ENCODE results near the gene GPR68. TPM values are rescaled to one million over a fixed set of nuclear protein-coding genes. Genes with fewer than 3 reads are reported as not detected.

Gene GPR68, protein sequence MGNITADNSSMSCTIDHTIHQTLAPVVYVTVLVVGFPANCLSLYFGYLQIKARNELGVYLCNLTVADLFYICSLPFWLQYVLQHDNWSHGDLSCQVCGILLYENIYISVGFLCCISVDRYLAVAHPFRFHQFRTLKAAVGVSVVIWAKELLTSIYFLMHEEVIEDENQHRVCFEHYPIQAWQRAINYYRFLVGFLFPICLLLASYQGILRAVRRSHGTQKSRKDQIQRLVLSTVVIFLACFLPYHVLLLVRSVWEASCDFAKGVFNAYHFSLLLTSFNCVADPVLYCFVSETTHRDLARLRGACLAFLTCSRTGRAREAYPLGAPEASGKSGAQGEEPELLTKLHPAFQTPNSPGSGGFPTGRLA
- 0.20 and 0.44 TPM in 2 replicates for total RNA-seq

DNA sequence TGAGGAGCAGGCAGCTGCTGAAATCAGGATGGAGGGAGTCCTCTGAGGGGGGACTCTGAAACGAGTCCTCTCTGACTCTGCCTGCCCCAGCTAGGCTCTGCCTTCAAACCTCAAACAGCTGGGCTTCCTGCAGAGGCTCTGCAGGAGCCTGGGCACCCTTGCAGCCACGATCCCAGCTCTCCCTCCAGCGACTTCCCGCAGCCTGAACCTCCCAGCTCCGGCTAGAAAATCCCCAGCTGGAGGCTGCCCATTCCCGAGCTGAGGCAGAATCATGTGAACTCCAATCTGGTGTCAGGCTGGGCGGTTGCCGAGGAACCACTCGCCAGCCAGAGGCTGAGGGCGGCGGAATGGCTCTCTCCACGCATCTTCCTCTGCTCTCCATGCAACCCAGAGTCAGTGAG is at the start of gene GPR68:
Gene GPR68, minus strand, starts transcription at position 204 of the 401 bp plus-strand sequence. CDS start 9,654 bp downstream, outside the sequence.
- peak; percentile 57 to 58 for DNase-seq (ENCODE audit: low read depth in 2 of 2)

DNA sequence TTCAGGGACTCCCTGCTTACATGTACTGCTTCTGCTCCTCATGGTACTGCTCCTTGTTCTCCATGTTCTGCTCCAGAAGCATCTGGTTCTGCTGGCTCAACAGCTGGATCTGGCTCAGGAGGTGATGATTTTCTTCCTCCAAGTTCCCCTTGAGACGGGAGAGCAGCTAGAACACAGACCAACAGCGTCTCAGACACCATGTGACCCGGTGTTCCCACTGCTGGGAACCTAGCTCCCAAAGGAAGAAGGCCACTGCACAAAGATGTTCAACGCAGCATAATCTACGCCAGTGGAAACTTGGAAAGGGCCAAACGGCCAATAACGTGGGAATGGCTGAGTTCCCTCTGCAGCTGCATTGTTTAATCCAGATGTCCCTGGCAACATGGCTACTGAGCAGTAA is 49.6 kb upstream of the GPR68 start:
- DNase-seq (ENCODE audit: low read depth in 2 of 2), result no peak

DNA sequence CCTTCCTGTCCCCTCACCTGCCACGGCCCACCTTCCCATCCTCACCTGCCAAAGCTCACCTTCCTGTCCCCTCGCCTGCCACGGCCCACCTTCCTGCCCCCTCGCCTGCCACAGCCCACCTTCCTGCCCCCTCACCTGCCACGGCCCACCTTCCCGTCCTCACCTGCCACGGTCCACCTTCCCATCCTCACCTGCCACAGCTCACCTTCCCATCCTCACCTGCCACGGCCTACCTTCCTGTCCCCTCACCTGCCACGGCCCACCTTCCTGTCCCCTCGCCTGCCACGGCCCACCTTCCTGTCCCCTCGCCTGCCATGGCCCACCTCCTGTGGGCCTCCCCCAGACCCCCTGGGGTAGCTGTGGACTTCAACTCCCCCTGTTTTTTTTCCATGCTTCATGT is 48.8 kb upstream of the GPR68 start:
- no peak for DNase-seq (ENCODE audit: low read depth in 2 of 2)

DNA sequence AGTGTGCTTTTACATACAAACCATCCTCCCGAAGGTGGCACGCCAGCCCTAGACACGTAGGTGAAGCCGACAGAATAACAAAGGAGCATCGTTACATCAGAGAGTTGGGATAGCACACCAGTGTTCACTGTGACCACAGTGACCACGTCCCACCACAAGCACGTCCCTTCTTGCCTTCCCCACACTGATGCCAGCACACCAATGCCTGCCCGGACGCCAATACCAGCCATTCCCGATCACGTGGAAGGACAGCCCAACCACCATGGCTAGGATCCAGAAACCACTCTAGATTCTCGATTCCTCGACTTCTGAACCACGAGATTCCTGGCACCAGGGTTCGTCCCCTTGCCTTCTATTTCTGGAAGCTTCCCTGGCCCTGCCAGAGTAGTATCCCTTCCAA is 48.0 kb upstream of the GPR68 start:
- DNase-seq (ENCODE audit: low read depth in 2 of 2), result no peak

DNA sequence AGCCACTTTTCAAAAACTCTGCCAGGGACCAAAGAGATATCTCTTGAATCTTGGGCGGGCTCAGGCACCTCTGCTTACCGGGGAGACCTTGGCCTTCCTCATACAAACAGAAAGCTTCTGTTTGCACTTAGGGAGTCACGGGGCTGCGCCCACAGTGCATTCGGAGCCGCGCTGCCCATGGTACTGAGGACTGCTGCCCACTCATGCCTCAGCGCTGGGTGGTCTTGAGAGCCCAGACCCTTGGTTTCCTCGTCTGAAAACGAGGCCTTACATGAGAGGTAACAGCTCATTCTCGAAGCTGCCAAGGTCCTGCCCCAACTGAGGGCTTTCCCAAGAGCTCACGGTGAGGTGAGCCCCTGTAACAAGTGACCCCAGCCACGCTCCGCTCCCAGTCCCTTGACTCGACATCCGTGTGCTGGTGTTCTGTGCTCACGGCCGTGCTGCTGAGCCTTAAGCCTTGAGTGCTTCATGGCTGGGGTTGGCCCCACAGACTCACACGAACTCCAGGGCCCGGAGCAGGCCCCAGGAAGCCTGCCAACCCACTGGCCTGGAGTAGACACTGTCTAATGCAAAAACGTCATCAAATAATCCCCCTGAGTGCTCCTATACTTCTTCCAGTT is 47.4 kb upstream of the GPR68 start:
- DNase-seq (ENCODE audit: low read depth in 2 of 2), result no peak

DNA sequence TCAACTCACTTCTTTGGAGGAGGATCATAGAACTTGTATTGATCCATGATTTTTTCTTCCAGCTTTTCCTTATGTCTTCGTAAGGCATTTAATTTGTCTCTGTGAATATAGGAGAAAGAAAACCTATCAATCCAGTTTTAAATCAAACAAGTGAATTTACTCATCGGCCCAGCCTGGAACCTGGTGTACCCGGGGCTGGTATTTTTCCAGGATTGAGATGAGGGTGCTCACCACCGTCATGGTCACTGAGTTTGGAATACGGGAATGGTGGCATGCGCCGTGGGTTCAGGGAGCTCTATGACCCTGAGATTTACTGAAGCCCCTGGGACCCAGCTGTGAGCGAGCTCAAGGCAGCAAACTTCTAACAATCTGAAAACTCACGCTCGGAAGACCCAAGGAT is 46.5 kb upstream of the GPR68 start:
- DNase-seq (ENCODE audit: low read depth in 2 of 2), result no peak

DNA sequence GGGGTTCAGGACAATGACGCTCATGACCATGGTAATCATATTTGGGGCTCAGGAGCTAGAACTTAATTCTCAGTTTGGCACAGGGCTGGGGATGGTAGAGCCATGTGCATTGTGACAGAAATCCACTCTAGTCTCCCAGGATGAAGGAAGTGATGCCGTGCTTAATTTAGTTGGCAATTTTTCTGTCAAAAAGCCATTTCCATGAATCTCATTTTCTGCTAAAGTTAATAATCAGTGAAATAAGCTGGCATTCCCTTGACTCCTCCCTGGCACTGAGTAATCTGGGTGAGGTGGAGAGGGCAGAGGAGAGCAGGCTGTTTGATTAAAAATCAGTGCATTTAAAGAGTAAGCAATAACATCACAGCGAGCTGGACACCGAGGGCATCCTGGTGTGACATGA is 45.0 kb upstream of the GPR68 start:
- no peak for DNase-seq (ENCODE audit: low read depth in 2 of 2)

DNA sequence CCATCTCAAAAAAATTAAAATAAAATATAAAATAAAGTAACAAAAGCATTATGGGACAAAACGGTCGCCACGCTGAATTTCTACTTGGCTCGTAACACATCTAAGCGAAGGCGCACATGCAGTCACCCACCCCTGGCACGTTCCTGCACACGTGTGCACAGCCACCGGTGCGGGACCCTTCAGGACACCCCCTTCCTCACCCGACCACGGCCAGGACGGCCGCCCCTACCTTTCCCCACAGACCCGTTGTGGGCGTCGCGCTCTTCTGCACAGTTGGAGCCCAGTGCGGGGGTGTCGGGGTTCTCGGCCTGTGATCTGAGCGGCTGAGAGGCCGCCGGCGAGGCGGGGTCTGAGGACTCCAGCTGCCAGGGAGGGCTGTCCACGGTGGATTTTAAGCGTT is 44.4 kb upstream of the GPR68 start:
- no peak for DNase-seq (ENCODE audit: low read depth in 2 of 2)

DNA sequence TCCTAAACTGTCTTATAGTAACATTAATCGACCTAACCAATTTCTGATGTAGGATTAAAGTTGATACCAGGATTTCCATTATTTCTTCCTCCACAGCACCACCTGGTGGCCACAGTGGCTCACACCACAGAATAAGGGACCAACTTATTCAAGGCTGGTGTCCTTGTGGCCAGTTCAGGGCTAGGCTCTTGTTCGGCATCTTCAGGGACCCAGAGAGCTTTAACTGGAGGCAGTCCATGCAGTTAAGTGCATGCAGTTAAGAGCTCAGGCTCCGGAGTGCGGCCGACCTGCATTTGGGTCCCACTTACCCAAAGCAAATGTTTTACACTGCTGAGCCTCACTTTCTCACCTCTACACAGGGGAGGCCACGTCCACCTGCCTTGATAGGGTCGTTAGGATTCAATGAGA is 42.0 kb upstream of the GPR68 start:
- DNase-seq (ENCODE audit: low read depth in 2 of 2), result peak; percentile 78 to 82

DNA sequence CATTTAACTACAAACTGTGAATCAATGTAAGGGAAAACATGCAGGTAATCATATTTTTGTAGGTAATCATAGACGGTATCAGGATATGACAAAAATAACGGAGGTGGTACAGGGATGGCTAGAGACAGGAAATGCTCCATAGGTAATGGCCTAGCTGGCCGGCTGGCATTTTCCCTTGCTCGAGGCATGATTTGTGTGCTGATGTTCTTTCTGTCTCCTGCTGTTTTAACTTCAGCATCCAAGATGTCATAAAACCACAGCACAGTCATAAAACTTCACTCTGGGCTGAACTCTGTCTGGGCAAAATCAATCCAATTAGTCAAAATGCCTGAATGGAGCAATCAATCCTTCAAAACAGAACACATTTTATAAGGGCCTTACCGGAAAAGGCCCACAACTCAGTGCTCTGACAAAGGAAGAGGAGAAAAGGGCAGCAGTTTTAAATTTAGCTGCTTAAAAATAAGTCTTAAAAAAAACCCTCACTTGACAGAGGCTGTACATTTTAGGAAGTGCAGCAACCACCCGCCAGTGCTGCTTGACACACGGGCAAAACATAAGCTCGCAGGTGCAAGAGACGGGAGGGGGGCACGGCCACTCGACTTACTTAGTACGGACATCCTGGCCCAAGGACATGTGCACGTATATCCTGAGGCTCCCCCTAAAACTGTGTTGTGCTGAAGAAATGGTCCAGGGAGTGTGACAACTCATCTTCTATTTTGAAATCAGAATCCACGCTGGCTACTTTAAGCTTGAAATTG is 40.5 kb upstream of the GPR68 start:
- no peak for DNase-seq (ENCODE audit: low read depth in 2 of 2)

DNA sequence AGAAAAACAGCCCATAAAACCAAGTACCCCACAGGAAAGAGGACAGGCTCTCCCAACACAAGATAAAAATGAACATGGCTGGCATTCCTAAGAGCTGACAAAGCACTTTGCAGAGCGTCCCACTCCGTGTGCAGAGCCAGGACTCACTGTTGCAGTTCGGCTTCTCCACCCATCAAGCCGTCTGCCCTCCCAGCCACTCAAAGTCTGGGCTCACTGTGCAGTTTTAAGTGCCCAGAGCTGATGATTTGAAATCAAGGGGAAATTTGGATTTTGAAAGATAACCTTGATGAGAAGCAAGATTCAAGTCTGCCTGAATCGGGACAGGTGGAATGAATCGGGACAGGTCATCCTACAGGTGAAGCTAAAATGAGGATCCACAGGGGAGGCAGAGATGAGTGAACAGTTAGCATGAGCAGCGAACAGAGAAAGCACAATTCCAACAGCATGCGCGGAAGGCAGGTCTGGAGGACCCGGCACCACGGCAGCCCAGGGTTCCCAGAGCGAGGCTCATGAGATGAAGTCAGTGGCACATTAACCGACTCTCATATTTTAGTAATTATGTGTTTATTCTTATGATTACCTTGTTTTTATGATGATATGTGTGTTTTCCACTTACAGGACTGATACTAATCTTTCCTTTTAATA is 39.8 kb upstream of the GPR68 start:
- peak in 1 of 2 donors; percentile 26 for DNase-seq (ENCODE audit: low read depth in 2 of 2)

DNA sequence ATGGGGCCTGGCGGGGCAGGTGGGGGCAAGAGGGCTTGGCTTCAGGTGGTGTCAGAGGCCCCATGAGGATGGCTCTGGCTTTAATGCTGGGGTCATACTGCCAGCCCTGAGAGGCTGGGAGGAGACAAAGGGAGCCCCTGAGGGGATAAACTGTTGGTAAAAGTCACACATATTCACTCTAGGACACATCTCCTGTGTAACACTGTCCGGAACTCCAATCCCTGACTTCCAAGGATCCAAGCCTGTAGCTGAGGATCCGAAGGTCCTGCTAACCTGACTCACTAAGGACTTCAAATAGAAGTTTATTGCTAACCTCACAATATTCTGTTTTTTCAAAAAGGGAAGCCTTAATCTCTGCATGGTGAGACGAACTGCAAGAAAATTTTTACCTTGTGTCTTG is 39.2 kb upstream of the GPR68 start:
- no peak for DNase-seq (ENCODE audit: low read depth in 2 of 2)

DNA sequence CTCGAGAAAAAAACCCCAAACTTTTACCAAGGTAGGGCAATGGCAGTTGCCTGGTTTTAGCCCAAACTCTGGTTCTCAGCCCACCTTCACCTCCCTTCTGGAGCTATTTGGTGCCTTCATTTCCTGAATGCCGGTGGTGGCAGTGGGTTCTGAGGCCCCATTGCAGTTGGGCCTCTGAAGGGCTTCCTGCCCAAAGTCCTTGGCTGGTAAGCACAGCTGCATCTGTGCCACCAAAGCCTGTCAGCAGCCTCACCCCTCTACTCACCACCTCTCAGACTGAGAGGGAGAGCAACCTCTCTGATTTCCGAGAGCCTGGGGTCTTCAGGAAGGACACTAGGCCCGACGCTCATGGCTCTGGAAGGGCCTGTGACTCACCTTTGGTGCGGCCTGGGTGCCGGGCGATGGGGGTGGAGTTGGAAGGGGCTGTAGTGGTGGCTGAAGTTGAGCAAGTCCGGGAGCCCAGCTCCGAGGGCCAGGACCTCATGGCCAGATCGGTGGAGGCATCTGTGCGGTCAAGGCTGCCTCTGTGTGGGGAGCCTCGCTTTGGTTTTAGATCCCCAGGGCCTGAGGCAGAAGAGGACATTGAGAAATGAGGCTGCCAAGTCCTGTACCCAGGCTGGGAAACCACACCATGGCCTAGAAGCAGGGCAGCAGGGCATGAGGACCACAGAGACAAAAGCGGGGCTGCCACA is 38.6 kb upstream of the GPR68 start:
- no peak for DNase-seq (ENCODE audit: low read depth in 2 of 2)

DNA sequence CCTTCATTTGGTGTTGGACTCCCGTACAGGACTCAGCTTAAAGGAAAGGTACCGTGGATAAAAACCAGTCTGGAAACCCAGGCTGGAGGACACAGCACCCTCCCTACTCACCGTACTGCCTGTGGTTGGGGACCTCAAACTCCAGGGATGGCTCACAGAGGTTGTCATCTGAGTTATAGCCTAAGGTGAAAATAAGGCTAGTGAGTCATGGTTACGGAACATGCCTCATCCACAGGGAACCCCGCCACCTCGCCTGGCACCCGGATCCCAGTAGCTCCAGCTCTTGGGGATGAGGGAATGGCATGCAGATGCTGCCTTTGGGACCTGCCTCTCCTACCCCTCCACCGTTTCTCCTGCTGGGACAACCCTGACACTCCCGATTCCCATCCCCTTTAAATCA is 36.8 kb upstream of the GPR68 start:
- DNase-seq (ENCODE audit: low read depth in 2 of 2), result no peak

DNA sequence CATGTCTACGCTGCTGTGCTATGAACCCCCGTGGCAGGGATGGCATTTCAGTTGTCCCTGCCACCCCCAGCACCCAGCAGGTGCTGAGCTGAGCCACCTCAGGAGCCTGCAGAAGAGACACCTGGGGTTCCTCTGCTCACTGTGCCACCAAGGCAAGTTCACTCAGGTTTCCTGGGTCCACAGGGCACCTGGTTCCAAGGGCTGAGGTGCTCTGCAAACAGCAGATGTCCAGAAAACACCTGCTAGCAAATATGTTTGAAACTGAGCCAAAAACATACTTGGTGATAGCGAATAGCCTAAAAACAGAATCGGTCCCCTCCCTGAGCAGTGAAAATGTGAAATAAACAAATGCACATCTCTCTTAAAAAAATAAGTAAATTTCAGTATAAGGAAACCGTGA is 35.6 kb upstream of the GPR68 start:
- no peak for DNase-seq (ENCODE audit: low read depth in 2 of 2)

DNA sequence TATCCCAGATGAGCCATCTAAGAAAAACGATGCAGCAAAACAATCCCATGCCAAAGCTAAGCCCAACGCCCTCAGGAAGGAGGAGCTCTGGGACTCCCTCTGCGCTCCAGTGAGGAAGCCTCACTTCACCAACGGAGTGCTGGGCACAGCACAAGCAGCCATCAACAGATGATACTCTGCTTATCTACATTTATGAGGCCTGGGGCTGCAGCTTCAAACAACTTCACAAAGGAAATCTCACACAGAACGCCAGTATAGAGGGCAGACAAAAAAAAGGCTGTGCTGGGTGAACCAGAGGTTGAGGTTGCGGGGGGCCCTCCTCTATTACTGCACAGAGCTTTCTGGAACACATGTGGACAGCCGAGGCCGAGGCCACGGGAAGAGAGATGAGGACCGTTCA is 34.9 kb upstream of the GPR68 start:
- DNase-seq (ENCODE audit: low read depth in 2 of 2), result no peak

DNA sequence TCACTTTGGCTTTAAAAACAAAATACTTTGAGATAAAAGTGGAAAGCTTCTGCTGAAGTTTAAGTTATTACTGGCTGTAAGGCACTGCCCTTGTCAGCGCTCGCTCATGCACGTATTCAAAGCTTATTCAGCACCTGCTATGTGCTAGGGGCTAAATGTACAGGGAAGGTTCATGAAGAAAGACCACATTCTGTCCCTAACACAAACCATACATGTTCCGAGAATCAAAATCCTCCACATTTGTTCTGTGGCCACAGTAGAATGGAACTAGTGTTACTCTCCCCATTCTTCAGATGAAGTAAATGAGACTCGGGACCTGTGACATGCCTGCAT is 33.8 kb upstream of the GPR68 start:
- DNase-seq (ENCODE audit: low read depth in 2 of 2), result no peak

DNA sequence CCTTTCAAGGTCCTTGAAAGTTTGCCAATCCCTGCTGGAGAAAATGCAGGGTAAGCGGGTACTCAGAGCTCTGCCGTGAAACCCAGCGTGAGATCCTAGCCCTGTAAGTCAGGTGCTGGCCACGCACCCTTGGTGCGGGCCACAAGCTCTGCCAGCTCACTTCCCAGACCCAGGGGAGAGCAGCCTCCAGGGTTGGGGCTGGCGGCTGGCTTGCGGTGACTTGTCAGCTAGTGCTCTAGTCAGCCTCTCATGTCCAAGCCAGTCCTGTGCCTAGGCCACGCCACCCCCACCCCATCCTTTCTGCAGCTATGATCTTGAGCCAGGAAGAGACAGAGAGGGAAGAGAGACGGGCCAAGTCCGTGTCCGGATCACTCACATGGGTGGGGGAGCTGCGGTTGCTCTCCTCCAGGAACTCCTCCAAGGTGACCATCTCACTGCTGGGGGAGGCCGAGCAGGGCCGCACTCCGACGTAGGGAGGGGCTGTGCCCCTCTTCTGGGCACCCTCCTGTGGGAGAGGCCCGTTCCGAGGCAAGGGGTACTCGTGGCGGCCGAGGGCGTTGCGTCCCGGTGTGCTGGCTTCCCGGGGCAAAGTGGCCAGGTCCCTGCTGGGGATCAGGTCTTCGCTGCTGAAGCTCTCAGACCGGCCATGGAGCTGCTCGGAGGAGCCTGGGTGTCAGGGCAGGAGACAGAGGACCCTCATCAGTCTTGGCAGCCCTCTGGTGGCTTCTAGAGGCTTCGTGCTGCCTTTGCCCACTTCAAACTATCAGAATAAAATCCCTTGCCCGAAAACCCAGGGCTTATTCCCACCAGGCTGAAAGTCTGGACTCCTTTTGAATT is 33.3 kb upstream of the GPR68 start:
- DNase-seq (ENCODE audit: low read depth in 2 of 2), result no peak

DNA sequence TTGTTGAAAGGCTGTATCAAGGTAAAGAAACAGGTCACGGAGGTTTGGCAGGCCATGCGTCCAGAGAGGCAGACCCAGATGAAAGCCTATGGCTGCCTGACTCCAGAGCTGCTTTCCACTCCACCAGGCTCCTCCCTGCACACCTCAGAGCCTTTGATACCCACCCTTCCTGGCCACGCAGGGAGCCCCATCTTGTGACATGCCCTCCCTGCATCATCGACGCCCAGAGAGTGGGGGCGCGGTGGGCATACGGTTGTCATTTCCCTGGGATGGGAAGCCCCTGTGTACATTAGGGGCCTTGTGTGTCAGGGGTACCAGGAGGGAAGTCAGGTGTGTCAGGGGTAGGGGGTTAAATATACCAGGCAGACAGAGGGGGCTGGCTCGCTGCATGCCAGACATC is 30.3 kb upstream of the GPR68 start:
- DNase-seq (ENCODE audit: low read depth in 2 of 2), result no peak

DNA sequence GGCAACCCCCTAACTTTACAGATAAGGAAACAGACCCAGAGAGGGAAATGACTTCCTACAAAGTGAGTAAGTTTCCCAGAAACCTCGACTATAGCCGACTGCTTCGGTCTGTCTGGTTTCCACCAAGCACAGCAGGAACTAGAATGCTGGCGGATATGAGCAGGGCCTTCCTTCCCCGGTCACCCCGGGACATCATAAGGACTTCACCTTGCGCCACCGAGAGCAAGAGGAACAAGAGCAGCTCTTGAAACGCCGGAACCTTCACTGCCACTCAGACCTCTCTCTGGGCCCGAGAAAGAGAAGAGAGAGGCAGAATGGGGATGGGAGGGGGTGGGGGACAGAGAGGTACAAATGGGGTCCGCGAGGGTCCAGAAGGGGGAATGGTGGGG is 29.4 kb upstream of the GPR68 start:
- DNase-seq (ENCODE audit: low read depth in 2 of 2), result no peak

Measured in lung microvascular endothelial cell (primary cell).